ENCODE measurements around the gene LRRFIP1. TPM values are rescaled to one million over a fixed set of nuclear protein-coding genes. Genes with fewer than 3 reads are reported as not detected.
"Not testable (repeated sequence)": the region's sequence is repeated elsewhere in the genome, so short reads cannot be mapped to it uniquely, and the experiment has no call there.

Gene LRRFIP1
- total and polyA plus RNA-seq, 2 donors, result 77.5 to 120 TPM

- no peaks in the 10 kb centered on the region for H3K36me3 ChIP-seq (ENCODE audit: insufficient read depth)
- no peak for DNase-seq (ENCODE audit: extremely low spot score)
- WGBS, result 95% methylated on average over 18 of the region's 18 CpGs
- H3K4me1 ChIP-seq (ENCODE audit: insufficient read depth), result no peaks in the 10 kb centered on the region
- H3K4me3 ChIP-seq (ENCODE audit: low read depth, low read length), result no peak overlapping the region
- H3K27ac ChIP-seq (ENCODE audit: low read depth), result no peak overlapping the region
Measured at GRCh38 chr2:237592425-237592980, 34.9 kb upstream of the LRRFIP1 start.

- WGBS, result 90% methylated on average over 10 of the region's 10 CpGs
- Histone ChIP-seq H3K4me1 (ENCODE audit: insufficient read depth) (no peaks in the 10 kb centered on the region), H3K27ac (ENCODE audit: low read depth) (no peak overlapping the region), H3K4me3 (ENCODE audit: low read depth, low read length) (no peak overlapping the region), H3K36me3 (ENCODE audit: insufficient read depth) (no peaks in the 10 kb centered on the region)
- no peak for DNase-seq (ENCODE audit: extremely low spot score)
Measured at GRCh38 chr2:237593036-237593435, 34.4 kb upstream of the LRRFIP1 start.

GRCh38 chr2:237593596-237594320 lies 33.6 kb upstream of the LRRFIP1 start:
- no peaks in the 10 kb centered on the region for H3K36me3 ChIP-seq (ENCODE audit: insufficient read depth)
- H3K4me1 ChIP-seq (ENCODE audit: insufficient read depth), result no peaks in the 10 kb centered on the region
- no peak overlapping the region for H3K4me3 ChIP-seq (ENCODE audit: low read depth, low read length)
- WGBS, result 94% methylated on average over 17 of the region's 17 CpGs
- H3K27ac ChIP-seq (ENCODE audit: low read depth), result no peak overlapping the region
- DNase-seq (ENCODE audit: extremely low spot score), result no peak

GRCh38 chr2:237594514-237594871 lies 32.9 kb upstream of the LRRFIP1 start:
- H3K4me3 ChIP-seq (ENCODE audit: low read depth, low read length), result no peak overlapping the region
- H3K4me1 ChIP-seq (ENCODE audit: insufficient read depth), result no peaks in the 10 kb centered on the region
- DNase-seq (ENCODE audit: extremely low spot score), result no peak
- 62% methylated on average over 5 of the region's 5 CpGs for WGBS
- no peak overlapping the region for H3K27ac ChIP-seq (ENCODE audit: low read depth)
- no peaks in the 10 kb centered on the region for H3K36me3 ChIP-seq (ENCODE audit: insufficient read depth)

- not testable (repeated sequence) for H3K4me1 ChIP-seq (ENCODE audit: insufficient read depth); H3K4me3 ChIP-seq (ENCODE audit: low read depth, low read length); H3K27ac ChIP-seq (ENCODE audit: low read depth); H3K36me3 ChIP-seq (ENCODE audit: insufficient read depth); DNase-seq (ENCODE audit: extremely low spot score)
- WGBS, result 92% methylated on average over 5 of the region's 5 CpGs
Measured at GRCh38 chr2:237595829-237596519, 31.4 kb upstream of the LRRFIP1 start.

- Histone ChIP-seq H3K36me3 (ENCODE audit: insufficient read depth) (no peaks in the 10 kb centered on the region), H3K27ac (ENCODE audit: low read depth) (no peak overlapping the region), H3K4me1 (ENCODE audit: insufficient read depth) (no peaks in the 10 kb centered on the region), H3K4me3 (ENCODE audit: low read depth, low read length) (no peak overlapping the region)
- no peak for DNase-seq (ENCODE audit: extremely low spot score)
- 91% methylated on average over 13 of the region's 13 CpGs for WGBS
Measured at GRCh38 chr2:237596520-237597195, 30.7 kb upstream of the LRRFIP1 start.

- no peaks in the 10 kb centered on the region for H3K36me3 ChIP-seq (ENCODE audit: insufficient read depth)
- DNase-seq (ENCODE audit: extremely low spot score), result no peak
- H3K4me1 ChIP-seq (ENCODE audit: insufficient read depth), result no peaks in the 10 kb centered on the region
- 87% methylated on average over 29 of the region's 29 CpGs for WGBS
- H3K27ac ChIP-seq (ENCODE audit: low read depth), result no peak overlapping the region
- no peak overlapping the region for H3K4me3 ChIP-seq (ENCODE audit: low read depth, low read length)
Measured at GRCh38 chr2:237597196-237598145, 29.9 kb upstream of the LRRFIP1 start.

GRCh38 chr2:237598468-237599208 lies 28.7 kb upstream of the LRRFIP1 start:
- Histone ChIP-seq H3K36me3 (ENCODE audit: insufficient read depth) (no peaks in the 10 kb centered on the region), H3K4me3 (ENCODE audit: low read depth, low read length) (no peak overlapping the region), H3K27ac (ENCODE audit: low read depth) (no peak overlapping the region), H3K4me1 (ENCODE audit: insufficient read depth) (no peaks in the 10 kb centered on the region)
- 80% methylated on average over 14 of the region's 14 CpGs for WGBS
- DNase-seq (ENCODE audit: extremely low spot score), result no peak

- no peak for DNase-seq (ENCODE audit: extremely low spot score)
Measured at GRCh38 chr2:237599465-237600110, 27.8 kb upstream of the LRRFIP1 start.

GRCh38 chr2:237600205-237600846 lies 27.1 kb upstream of the LRRFIP1 start:
- no peak for DNase-seq (ENCODE audit: extremely low spot score)
- Histone ChIP-seq H3K36me3 (ENCODE audit: insufficient read depth) (no peaks in the 10 kb centered on the region), H3K4me1 (ENCODE audit: insufficient read depth) (no peaks in the 10 kb centered on the region), H3K4me3 (ENCODE audit: low read depth, low read length) (peak overlapping the region; percentile 8), H3K27ac (ENCODE audit: low read depth) (no peak overlapping the region)
- WGBS, result 28% methylated on average over 16 of the region's 16 CpGs

More at GRCh38 chr2:237599465-237600110, 27.8 kb upstream of the LRRFIP1 start:
- H3K27ac ChIP-seq (ENCODE audit: low read depth), result no peak overlapping the region
- no peaks in the 10 kb centered on the region for H3K36me3 ChIP-seq (ENCODE audit: insufficient read depth)
- 72% methylated on average over 9 of the region's 9 CpGs for WGBS
- no peak overlapping the region for H3K4me3 ChIP-seq (ENCODE audit: low read depth, low read length)
- H3K4me1 ChIP-seq (ENCODE audit: insufficient read depth), result no peaks in the 10 kb centered on the region

- no peak overlapping the region for H3K27ac ChIP-seq (ENCODE audit: low read depth)
Measured at GRCh38 chr2:237601453-237602116, 25.8 kb upstream of the LRRFIP1 start.

More at GRCh38 chr2:237601453-237602116, 25.8 kb upstream of the LRRFIP1 start:
- Histone ChIP-seq H3K4me3 (ENCODE audit: low read depth, low read length) (no peak overlapping the region), H3K36me3 (ENCODE audit: insufficient read depth) (no peaks in the 10 kb centered on the region), H3K4me1 (ENCODE audit: insufficient read depth) (no peaks in the 10 kb centered on the region)
- DNase-seq (ENCODE audit: extremely low spot score), result no peak
- 92% methylated on average over 14 of the region's 14 CpGs for WGBS
